SJSA1 (cell line): ENCODE results near the gene NRN1L. TPM values are rescaled to one million over a fixed set of nuclear protein-coding genes. Genes with fewer than 3 reads are reported as not detected.

ENCODE experiments used
- DNase-seq, 2 experiments: peaks; one replicate each; pipeline ENCODE4 v3.0.0-alpha.2; 2015 to 2020; ENCODE audit warnings: low spot score in 2 of 2, low read depth in 1 of 2
- H3K27ac ChIP-seq: fragments of 250-450 bp; sonication (Bioruptor Pico); 2 replicates; pipeline ENCODE4 v1.5.1; 2020; ENCODE audit warnings: mild to moderate bottlenecking, moderate library complexity
- H3K27me3 ChIP-seq: fragments of 250-450 bp; sonication (Bioruptor Pico); replicated peaks from 2 replicates; pipeline ENCODE4 v1.5.1; 2020; ENCODE audit warnings: mild to moderate bottlenecking, moderate library complexity
- H3K36me3 ChIP-seq: fragments of 250-450 bp; sonication (Bioruptor Pico); 2 replicates; pipeline ENCODE4 v1.5.1; 2020; ENCODE audit warnings: mild to moderate bottlenecking
- H3K4me1 ChIP-seq: fragments of 250-450 bp; sonication (Bioruptor Pico); replicated peaks from 2 replicates; pipeline ENCODE4 v1.6.1; 2021; ENCODE audit warnings: mild to moderate bottlenecking
- H3K4me3 ChIP-seq: fragments of 250-450 bp; sonication (Bioruptor Pico); 2 replicates; pipeline ENCODE4 v1.5.1; 2020; ENCODE audit warnings: mild to moderate bottlenecking
- H3K9me3 ChIP-seq: fragments of 250-450 bp; sonication (Bioruptor Pico); replicated peaks from 2 replicates; pipeline ENCODE4 v1.5.1; 2020; ENCODE audit warnings: mild to moderate bottlenecking
- total RNA-seq: library from RNA; depleted of rRNA; stranded (reverse); fragments of >200 nt; shearing (Covaris generic); gene quantifications from 2 replicates; pipeline ENCODE4 v1.2.3, GENCODE V29; 2014

Gene NRN1L
- total RNA-seq, 1 experiment from 2014 or later, result not detected

GRCh38 chr16:67869653-67870052 lies 15.0 kb upstream of the NRN1L start:
- H3K4me3 ChIP-seq, result no peak overlapping the region
- H3K9me3 ChIP-seq, result no peaks in the 10 kb centered on the region
- H3K27me3 ChIP-seq, result no peaks in the 10 kb centered on the region
- no peak overlapping the region for H3K27ac ChIP-seq
- peaks cover 17% of the 10 kb centered on the region for H3K4me1 ChIP-seq
- H3K36me3 ChIP-seq, result peaks cover 85% of the 10 kb centered on the region
- DNase-seq, result no peak

GRCh38 chr16:67871256-67871655 lies 13.4 kb upstream of the NRN1L start:
- peaks cover 17% of the 10 kb centered on the region for H3K4me1 ChIP-seq
- no peak overlapping the region for H3K27ac ChIP-seq
- H3K27me3 ChIP-seq, result no peaks in the 10 kb centered on the region
- peaks cover 84% of the 10 kb centered on the region for H3K36me3 ChIP-seq
- no peak for DNase-seq
- H3K4me3 ChIP-seq, result no peak overlapping the region
- no peaks in the 10 kb centered on the region for H3K9me3 ChIP-seq

- peaks cover 84% of the 10 kb centered on the region for H3K36me3 ChIP-seq
- peak overlapping the region; percentile 94 for H3K4me3 ChIP-seq
- no peak overlapping the region; the same call in 1 of the 2 replicates for H3K27ac ChIP-seq
- no peak for DNase-seq
- peaks cover 17% of the 10 kb centered on the region for H3K4me1 ChIP-seq
- no peaks in the 10 kb centered on the region for H3K9me3 ChIP-seq
- H3K27me3 ChIP-seq, result no peaks in the 10 kb centered on the region
Measured at GRCh38 chr16:67872131-67872630, 12.5 kb upstream of the NRN1L start.

- DNase-seq, result peak; percentile 80 to 86
- peaks cover 85% of the 10 kb centered on the region for H3K36me3 ChIP-seq
Measured at GRCh38 chr16:67872631-67873434, 11.9 kb upstream of the NRN1L start, which contains the start of gene EDC4. Gene EDC4, plus strand, starts transcription at chr16:67873052. Its CDS starts 210 bp downstream, at chr16:67873262.

GRCh38 chr16:67873435-67874370 lies 11.0 kb upstream of the NRN1L start:
- peaks cover 85% of the 10 kb centered on the region for H3K36me3 ChIP-seq
- peak in 1 of 2 experiments; percentile 33 for DNase-seq

More at GRCh38 chr16:67872631-67873434, 11.9 kb upstream of the NRN1L start, which contains the start of gene EDC4:
- H3K9me3 ChIP-seq, result no peaks in the 10 kb centered on the region
- peak within 1 kb of the TSS; percentile 73 for H3K27ac ChIP-seq
- peak within 1 kb of the TSS; percentile 94 for H3K4me3 ChIP-seq
- peaks cover 17% of the 10 kb centered on the region for H3K4me1 ChIP-seq
- H3K27me3 ChIP-seq, result no peaks in the 10 kb centered on the region

GRCh38 chr16:67874372-67874771 lies 10.3 kb upstream of the NRN1L start:
- DNase-seq, result no peak
- Histone ChIP-seq H3K27me3 (no peaks in the 10 kb centered on the region), H3K27ac (no peak overlapping the region), H3K4me3 (peak overlapping the region; percentile 94; the same call in 1 of the 2 replicates), H3K36me3 (peaks cover 85% of the 10 kb centered on the region), H3K9me3 (no peaks in the 10 kb centered on the region), H3K4me1 (peaks cover 17% of the 10 kb centered on the region)

More at GRCh38 chr16:67873435-67874370, 11.0 kb upstream of the NRN1L start:
- H3K27me3 ChIP-seq, result no peaks in the 10 kb centered on the region
- peak overlapping the region; percentile 73 for H3K27ac ChIP-seq
- no peaks in the 10 kb centered on the region for H3K9me3 ChIP-seq
- peak overlapping the region; percentile 94 for H3K4me3 ChIP-seq
- H3K4me1 ChIP-seq, result peaks cover 17% of the 10 kb centered on the region

GRCh38 chr16:67877064-67877463 lies 7.6 kb upstream of the NRN1L start:
- no peak overlapping the region for H3K4me3 ChIP-seq
- H3K4me1 ChIP-seq, result peaks cover 17% of the 10 kb centered on the region
- no peak for DNase-seq
- H3K9me3 ChIP-seq, result no peaks in the 10 kb centered on the region
- H3K27me3 ChIP-seq, result no peaks in the 10 kb centered on the region
- no peak overlapping the region for H3K27ac ChIP-seq
- H3K36me3 ChIP-seq, result peaks cover 88% of the 10 kb centered on the region

- H3K27me3 ChIP-seq, result no peaks in the 10 kb centered on the region
- no peak overlapping the region for H3K4me3 ChIP-seq
- DNase-seq, result no peak
- H3K27ac ChIP-seq, result no peak overlapping the region
- H3K9me3 ChIP-seq, result no peaks in the 10 kb centered on the region
- peaks cover 14% of the 10 kb centered on the region for H3K4me1 ChIP-seq
- H3K36me3 ChIP-seq, result peaks cover 88% of the 10 kb centered on the region
Measured at GRCh38 chr16:67878232-67878631, 6.5 kb upstream of the NRN1L start.

GRCh38 chr16:67878846-67879245 lies 5.8 kb upstream of the NRN1L start:
- H3K4me1 ChIP-seq, result peaks cover 8% of the 10 kb centered on the region
- no peaks in the 10 kb centered on the region for H3K27me3 ChIP-seq
- no peak for DNase-seq
- H3K36me3 ChIP-seq, result peaks cover 91% of the 10 kb centered on the region
- no peak overlapping the region for H3K4me3 ChIP-seq
- no peak overlapping the region for H3K27ac ChIP-seq
- H3K9me3 ChIP-seq, result no peaks in the 10 kb centered on the region

GRCh38 chr16:67879462-67879861 lies 5.2 kb upstream of the NRN1L start:
- Histone ChIP-seq H3K9me3 (no peaks in the 10 kb centered on the region), H3K36me3 (peaks cover 97% of the 10 kb centered on the region)

GRCh38 chr16:67879936-67880335 lies 4.7 kb upstream of the NRN1L start:
- H3K36me3 ChIP-seq, result peaks cover 100% of the 10 kb centered on the region
- H3K9me3 ChIP-seq, result no peaks in the 10 kb centered on the region
- H3K27me3 ChIP-seq, result no peaks in the 10 kb centered on the region
- DNase-seq, result no peak
- no peak overlapping the region for H3K4me3 ChIP-seq
- H3K27ac ChIP-seq, result no peak overlapping the region
- no peaks in the 10 kb centered on the region for H3K4me1 ChIP-seq

More at GRCh38 chr16:67879462-67879861, 5.2 kb upstream of the NRN1L start:
- Histone ChIP-seq H3K4me3 (no peak overlapping the region), H3K4me1 (peaks cover 2% of the 10 kb centered on the region), H3K27ac (no peak overlapping the region), H3K27me3 (no peaks in the 10 kb centered on the region)
- no peak for DNase-seq

GRCh38 chr16:67880584-67880983 lies 4.1 kb upstream of the NRN1L start:
- H3K27me3 ChIP-seq, result no peaks in the 10 kb centered on the region
- H3K36me3 ChIP-seq, result peaks cover 99% of the 10 kb centered on the region
- no peak overlapping the region for H3K27ac ChIP-seq
- H3K4me3 ChIP-seq, result no peak overlapping the region
- H3K9me3 ChIP-seq, result no peaks in the 10 kb centered on the region
- DNase-seq, result no peak
- H3K4me1 ChIP-seq, result no peaks in the 10 kb centered on the region

- DNase-seq, result no peak
- H3K4me3 ChIP-seq, result no peak overlapping the region
- H3K9me3 ChIP-seq, result no peaks in the 10 kb centered on the region
- peaks cover 94% of the 10 kb centered on the region for H3K36me3 ChIP-seq
- no peak overlapping the region for H3K27ac ChIP-seq
- no peaks in the 10 kb centered on the region for H3K27me3 ChIP-seq
- no peaks in the 10 kb centered on the region for H3K4me1 ChIP-seq
Measured at GRCh38 chr16:67881621-67882161, 3.0 kb upstream of the NRN1L start.
